ENCODE measurements around the gene MAGEF1. TPM values are rescaled to one million over a fixed set of nuclear protein-coding genes. Genes with fewer than 3 reads are reported as not detected.

MAGEF1 gene
- total RNA-seq, 2 experiments from 2014 or later = 5.8 to 6.1 TPM

- Mint-ChIP-seq H3K9me3 (no peaks in the 10 kb centered on the region), H3K27ac (no peak overlapping the region), H3K4me1 (ENCODE audit: low read depth) (no peaks in the 10 kb centered on the region), H3K27me3 (peaks cover 4% of the 10 kb centered on the region), H3K4me3 (no peak overlapping the region), H3K36me3 (ENCODE audit: low read depth) (no peaks in the 10 kb centered on the region)
- no peaks in the 10 kb centered on the region for H3K36me3 ChIP-seq (ENCODE audit: insufficient read depth, low read length)
- ChIA-PET CTCF (no interaction called here), POLR2A (no interaction called here)
- no peak overlapping the region for H3K4me3 ChIP-seq (ENCODE audit: low read length)
- TF ChIP-seq CTCF (IDR thresholded peaks at IDR 0.05) = no peak
- H3K9me3 ChIP-seq (ENCODE audit: control insufficient read depth in 1 of 2, insufficient read depth in 1 of 2, low read length in 2 of 2) = no peaks in the 10 kb centered on the region
- DNase-seq = no peak
- no peaks in the 10 kb centered on the region for H3K27me3 ChIP-seq (ENCODE audit: control insufficient read depth in 1 of 2, insufficient read depth in 2 of 2, low read length in 2 of 2)
- no peaks in the 10 kb centered on the region for H3K4me1 ChIP-seq (ENCODE audit: insufficient read depth, low read length)
- no peak overlapping the region for H3K27ac ChIP-seq (ENCODE audit: low read depth in 1 of 2, low read length in 2 of 2)
- intact Hi-C loops (cut with DNase I, micrococcal nuclease) = no loop called here
- no peak for ATAC-seq (ENCODE audit: poor library complexity)
These were observed 42.3 kb downstream of the MAGEF1 start for GRCh38 chr3:184669578-184669977.

DNA sequence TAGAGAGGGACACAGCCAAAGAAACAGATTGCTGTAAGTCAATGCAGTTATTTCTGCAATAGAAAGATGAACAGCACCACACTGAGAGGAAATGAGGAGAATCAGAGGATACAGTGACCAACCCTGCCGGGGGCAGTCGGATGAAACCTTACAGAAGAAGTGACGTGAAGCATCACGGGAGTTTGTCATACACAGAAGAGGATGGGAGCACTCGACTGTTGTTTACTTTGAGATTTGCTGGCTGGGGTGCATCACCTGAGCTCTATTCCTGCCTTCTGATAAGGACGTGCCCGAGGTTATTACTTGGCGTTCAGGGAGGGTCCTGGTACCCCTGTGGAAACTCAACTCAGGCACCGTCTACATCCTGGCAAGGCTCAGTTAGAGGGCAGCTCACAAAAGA is 45.4 kb downstream of the MAGEF1 start:
- no peaks in the 10 kb centered on the region for H3K9me3 ChIP-seq (ENCODE audit: control insufficient read depth in 1 of 2, insufficient read depth in 1 of 2, low read length in 2 of 2)
- intact Hi-C loops (cut with DNase I, micrococcal nuclease) = no loop called here
- Mint-ChIP-seq H3K27ac (no peak overlapping the region), H3K4me3 (no peak overlapping the region), H3K9me3 (no peaks in the 10 kb centered on the region), H3K4me1 (ENCODE audit: low read depth) (no peaks in the 10 kb centered on the region), H3K36me3 (ENCODE audit: low read depth) (no peaks in the 10 kb centered on the region), H3K27me3 (peaks cover 4% of the 10 kb centered on the region)
- ChIA-PET POLR2A (no interaction called here), CTCF (no interaction called here)
- no peaks in the 10 kb centered on the region for H3K27me3 ChIP-seq (ENCODE audit: control insufficient read depth in 1 of 2, insufficient read depth in 2 of 2, low read length in 2 of 2)
- H3K4me1 ChIP-seq (ENCODE audit: insufficient read depth, low read length) = no peaks in the 10 kb centered on the region
- no peak overlapping the region for H3K4me3 ChIP-seq (ENCODE audit: low read length)
- TF ChIP-seq CTCF (IDR thresholded peaks at IDR 0.05) = no peak
- no peaks in the 10 kb centered on the region for H3K36me3 ChIP-seq (ENCODE audit: insufficient read depth, low read length)
- DNase-seq (no peak), ATAC-seq (ENCODE audit: poor library complexity) (no peak)
- no peak overlapping the region for H3K27ac ChIP-seq (ENCODE audit: low read depth in 1 of 2, low read length in 2 of 2)

- Mint-ChIP-seq H3K27ac (no peak overlapping the region), H3K36me3 (ENCODE audit: low read depth) (no peaks in the 10 kb centered on the region), H3K9me3 (no peaks in the 10 kb centered on the region), H3K4me1 (ENCODE audit: low read depth) (no peaks in the 10 kb centered on the region), H3K4me3 (no peak overlapping the region), H3K27me3 (peaks cover 4% of the 10 kb centered on the region)
- Histone ChIP-seq H3K27ac (ENCODE audit: low read depth in 1 of 2, low read length in 2 of 2) (no peak overlapping the region), H3K4me3 (ENCODE audit: low read length) (no peak overlapping the region), H3K9me3 (ENCODE audit: control insufficient read depth in 1 of 2, insufficient read depth in 1 of 2, low read length in 2 of 2) (no peaks in the 10 kb centered on the region), H3K4me1 (ENCODE audit: insufficient read depth, low read length) (no peaks in the 10 kb centered on the region), H3K27me3 (ENCODE audit: control insufficient read depth in 1 of 2, insufficient read depth in 2 of 2, low read length in 2 of 2) (no peaks in the 10 kb centered on the region), H3K36me3 (ENCODE audit: insufficient read depth, low read length) (no peaks in the 10 kb centered on the region)
- intact Hi-C loops (cut with DNase I, micrococcal nuclease) = no loop called here
- CTCF ChIA-PET = interaction anchor here (0.7 kb wide), 1 partner anchor 58 kb away, joined by 3 read pairs; no protein-coding TSS in a partner anchor
- POLR2A ChIA-PET = no interaction called here
- ATAC-seq (ENCODE audit: poor library complexity) (no peak), DNase-seq (no peak)
- no peak for TF ChIP-seq CTCF (IDR thresholded peaks at IDR 0.05)
These were observed 46.8 kb downstream of the MAGEF1 start for GRCh38 chr3:184665101-184665500.
